Right lung (tissue), 5 donors: ENCODE data around the gene LURAP1L. TPM values are rescaled to one million over a fixed set of nuclear protein-coding genes. Genes with fewer than 3 reads are reported as not detected.

ENCODE experiments used
- DNase-seq, 2 donors: peaks; one replicate each; pipeline ENCODE4 v3.0.0-alpha.2; 2013
- polyA plus RNA-seq, 5 donors: library from polyadenylated mRNA; unstranded; fragments of 120-200 nt; gene quantifications; one replicate each; pipeline versions ENCODE4 v1.2.1 to v1.2.3, GENCODE V29; 2013; ENCODE audit warnings: inconsistent platforms in 1 of 5, low replicate concordance in 1 of 5; ENCODE audit not compliant: insufficient read length in 5 of 5, insufficient read depth in 1 of 5

Gene LURAP1L
- polyA plus RNA-seq, 5 donors = 54.0 to 78.3 (median 60.8) TPM

DNA sequence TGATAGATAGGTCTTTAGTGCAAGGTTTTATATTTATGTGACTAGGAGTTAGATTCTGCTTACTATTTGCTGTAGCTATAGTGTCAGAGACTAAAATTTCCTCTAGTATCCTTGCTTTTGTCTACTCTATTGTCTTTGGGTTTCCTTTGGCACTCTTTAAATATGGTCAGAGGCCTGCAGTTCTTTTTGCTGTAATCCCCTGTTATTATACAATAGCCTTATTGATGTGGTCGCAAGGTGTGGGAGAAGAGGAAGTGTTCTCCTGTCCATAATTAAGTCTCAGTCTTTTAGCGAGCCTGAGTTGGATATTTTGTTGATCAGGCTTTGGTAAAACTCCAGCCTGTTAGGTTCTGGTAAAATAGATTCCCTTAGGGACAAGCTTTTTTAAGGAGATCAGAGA, 34.9 kb downstream of the LURAP1L start:
- DNase-seq = no peak

DNA sequence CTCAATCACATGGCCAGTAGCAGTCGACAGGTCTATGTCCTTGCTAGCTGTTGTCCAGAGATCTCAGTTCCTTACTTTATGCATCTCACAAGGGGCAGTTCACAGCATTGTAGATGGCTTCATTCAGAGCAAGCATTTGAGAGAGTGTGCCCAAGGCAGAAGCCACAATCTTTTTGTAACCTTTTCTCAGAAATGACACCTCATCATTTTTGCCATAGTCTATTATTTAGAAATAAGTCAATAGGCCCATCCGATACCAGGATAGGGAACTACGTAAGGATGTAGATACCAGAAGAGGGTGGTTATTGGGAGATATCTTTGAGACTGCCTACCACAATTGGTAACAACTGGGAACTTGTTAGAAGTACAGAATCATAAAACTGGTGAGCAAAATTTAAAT, 37.1 kb downstream of the LURAP1L start:
- no peak for DNase-seq

DNA sequence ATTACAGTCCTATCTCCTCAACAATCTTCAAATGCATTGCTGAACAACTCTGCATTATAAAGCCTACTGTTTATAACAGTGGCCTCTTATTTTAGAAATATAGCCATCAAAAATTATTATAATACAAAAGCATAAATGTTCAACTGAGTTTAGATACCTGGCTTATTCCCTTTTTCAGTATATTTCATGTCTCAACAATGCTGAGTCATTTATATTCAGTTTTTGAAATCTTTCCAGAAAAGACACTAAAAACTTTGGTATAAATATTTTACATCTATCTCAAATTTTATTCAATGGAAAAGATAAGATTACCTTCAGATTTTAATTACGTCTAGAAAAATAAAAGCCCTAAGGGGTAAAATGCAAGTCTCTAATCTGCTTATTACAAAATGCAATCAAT, 37.9 kb downstream of the LURAP1L start:
- DNase-seq = no peak

DNA sequence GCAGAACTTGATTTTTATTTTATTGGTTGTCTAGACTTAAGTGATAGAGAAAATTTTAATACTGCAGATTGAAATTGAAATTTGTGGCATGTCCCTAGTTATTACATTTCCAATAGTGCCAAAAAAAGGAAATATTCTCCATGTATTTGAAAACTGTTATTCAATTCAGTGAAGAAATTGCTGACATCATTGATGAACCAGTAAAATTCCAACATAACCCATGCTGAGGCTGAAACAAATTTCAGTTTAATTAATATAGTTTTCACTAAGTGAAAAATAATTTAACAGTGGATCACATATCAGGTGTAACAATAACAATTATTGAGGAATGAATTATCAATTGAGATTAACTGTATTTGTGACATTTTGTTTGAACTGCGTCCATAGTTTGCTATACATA, 38.7 kb downstream of the LURAP1L start:
- DNase-seq = no peak

DNA sequence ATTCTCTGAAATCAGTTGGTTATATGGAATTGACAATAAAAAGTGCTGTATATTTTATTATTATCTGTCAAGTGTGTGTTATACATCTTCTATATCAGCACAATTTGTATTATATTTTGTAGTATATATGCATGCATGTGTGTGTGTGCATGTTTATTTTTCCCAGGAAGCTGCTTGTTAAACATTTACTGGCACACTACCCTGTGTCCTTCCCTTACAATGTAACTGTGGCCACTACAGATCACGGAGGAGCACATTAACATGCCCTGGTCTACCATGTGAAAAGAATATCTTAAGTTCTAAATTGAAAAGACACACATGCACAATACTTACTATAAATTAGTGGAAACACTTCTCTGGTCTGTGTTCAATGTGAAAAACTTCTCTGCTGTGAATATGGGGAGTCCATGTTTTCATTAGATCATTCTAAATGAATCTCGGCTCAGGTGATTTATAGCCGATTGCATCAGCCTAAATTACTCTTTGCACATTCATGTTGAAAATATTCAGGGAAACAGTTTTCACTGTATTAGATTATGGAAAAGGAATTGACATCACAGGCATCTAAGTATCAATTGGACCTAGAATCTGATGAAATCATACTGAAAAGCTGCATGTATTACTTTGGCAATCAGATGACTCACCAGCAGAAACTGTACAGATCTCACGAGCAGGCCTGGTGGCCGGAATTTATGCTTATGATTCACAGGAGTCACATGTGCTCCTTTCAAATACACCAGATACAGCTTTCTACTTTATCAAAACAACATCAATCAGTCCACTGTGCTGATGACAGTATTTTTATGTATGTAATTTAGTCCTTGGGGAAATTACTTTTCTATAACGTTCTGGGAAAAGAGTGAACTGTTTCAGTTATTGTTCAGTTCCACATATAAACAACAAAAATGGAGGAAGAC, 39.4 kb downstream of the LURAP1L start:
- peak; percentile 50 to 63 for DNase-seq

DNA sequence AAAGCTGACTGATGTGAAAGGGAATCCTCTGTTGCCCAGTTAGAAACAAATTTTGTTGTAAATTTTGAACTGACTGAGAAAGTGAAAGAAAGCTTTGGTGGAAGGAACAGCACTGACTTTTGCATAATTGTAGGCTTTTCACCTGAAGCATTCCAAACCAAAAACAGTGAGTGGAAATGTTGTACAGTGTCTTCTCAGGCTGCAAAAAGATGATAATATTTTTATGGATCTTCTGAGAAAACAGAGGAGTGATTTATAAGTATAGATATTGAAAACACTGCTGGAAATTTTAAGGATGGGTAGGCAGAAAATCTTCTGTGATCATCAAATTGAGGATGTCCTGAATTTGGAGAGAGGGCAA, 40.0 kb downstream of the LURAP1L start:
- no peak for DNase-seq

DNA sequence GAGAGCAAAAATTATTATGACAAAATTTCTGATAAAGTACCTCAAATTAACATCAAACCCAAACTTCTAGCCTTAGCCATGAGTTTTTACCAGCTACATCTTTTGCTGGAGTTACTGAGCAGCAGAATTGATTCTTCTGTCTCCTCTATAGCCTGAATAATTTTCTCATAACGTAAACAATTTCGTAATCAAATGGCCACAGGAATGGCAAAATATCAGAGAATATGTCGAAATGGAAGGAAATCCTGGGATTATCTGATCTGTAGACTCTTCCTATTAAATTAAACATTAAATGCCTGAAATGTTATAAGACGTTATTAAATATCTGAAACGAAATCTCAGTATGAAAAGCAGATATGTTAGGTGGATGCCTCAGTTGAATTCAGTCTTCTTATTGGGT, 41.1 kb downstream of the LURAP1L start:
- DNase-seq = peak in 1 of 2 donors; percentile 60

DNA sequence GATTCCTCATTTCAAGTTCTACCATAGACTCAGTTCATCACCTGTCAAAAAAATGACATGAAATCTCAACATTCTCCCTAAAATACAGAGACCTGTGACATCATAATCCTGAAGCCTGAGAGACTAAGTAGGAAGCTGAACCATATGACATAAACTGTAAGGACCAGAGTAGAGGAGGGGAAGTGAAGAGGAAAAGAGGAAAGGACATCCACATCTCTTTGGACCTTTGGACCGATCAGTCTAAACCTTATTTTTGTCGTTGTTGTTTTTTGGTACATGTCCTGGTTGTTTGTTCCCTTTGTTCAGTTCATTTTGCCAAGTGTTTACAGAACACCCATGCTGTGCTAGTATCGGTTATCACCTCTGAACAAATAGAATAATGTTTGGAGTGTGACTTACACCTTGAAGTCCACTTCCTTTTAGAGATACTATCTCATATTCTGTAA, 41.9 kb downstream of the LURAP1L start:
- no peak for DNase-seq

DNA sequence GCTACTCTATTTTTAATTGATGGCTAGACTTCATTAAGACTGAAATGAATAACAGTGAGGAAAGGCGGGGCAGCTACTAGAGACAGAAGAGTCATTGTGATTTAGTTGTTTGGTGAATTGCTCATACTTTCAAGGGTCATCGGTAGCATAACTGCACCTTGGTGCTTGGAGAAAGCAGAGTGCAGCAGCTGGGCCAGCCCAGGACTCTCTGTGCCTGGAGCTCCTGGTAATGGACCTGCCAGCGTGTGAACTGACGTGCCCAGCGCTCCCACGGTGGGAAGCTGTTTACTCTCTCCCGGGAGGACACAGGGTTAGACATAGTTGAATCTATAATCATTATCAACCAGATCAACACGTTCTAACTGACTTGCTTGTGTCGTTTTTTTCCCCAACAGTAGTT, 42.9 kb downstream of the LURAP1L start:
- DNase-seq = no peak

DNA sequence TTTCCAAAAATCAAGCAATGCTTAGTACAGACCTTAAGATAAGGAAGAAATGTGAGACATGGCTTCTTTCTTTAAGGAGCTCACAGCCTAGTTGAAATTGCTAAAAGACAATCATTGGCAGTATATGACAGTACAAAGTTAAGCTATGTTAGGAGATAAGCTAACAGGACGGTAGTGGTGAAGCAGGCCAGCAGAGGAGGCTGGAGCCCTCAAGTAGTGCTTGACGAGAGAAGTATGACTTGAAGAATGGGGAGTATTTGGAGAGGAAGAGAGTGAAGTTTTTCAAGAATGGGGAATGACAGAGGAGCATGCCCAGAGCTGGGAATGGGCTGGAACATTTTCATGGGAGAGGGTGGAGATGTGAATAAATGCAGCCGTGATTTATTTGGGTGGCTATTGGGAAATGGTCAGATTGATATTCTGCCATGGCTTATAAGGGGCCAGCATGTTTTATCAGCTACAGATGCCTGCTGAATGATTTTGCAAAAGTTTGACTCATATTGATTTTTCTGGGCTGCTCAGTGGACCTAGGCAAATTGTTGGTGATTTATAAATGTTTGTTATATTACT, 43.7 kb downstream of the LURAP1L start:
- DNase-seq = no peak

DNA sequence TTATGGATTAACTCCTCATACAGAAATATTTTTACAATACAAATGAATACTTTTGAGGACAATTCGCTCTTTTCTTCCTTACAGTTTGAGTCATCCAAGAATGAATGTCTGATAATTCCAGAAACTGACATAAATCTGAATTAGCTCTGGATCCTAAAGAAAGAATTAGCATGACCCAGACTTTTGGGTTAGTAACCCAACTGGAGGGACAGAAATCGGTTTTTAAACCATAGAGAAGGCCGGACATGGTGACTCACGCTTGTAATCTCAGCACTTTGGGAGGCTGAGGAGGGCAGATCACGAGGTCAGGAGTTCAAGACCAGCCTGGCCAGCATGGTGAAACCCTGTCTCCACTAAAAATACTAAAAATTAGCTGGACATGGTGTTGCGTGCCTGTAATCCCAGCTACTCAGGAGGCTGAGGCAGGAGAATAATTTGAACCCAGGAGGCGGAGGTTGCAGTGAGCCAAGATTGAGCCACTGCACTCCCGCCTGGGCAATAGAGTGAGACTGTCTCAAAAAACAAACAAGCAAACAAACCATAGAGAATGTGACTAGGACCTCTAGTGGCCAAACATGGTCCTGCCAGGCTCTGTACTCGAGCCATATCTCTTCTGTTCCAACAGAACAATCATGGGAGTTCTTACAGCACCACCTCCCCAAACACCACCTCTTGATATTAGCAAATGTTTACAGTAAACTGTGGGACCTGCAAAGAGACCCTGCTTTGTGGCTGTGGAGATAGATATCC, 44.8 kb downstream of the LURAP1L start:
- DNase-seq = no peak

DNA sequence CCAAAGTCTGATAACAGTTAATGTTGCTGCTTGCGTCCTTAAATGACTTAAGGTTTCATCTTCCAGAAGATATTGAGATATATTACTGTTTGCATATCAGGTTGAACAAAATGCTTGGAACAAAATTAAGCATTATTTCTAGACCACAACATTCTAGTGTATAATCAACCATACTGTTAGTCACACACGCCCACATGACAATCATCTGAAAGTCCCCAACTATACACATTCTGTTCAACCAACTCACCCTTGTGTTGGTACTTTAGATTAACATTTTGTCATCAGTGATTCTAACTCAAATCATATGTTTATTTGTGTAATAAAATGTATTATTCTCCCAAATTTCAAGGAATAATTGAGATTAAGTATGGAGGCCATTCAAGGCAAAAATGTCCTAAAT, 47.3 kb downstream of the LURAP1L start:
- no peak for DNase-seq

DNA sequence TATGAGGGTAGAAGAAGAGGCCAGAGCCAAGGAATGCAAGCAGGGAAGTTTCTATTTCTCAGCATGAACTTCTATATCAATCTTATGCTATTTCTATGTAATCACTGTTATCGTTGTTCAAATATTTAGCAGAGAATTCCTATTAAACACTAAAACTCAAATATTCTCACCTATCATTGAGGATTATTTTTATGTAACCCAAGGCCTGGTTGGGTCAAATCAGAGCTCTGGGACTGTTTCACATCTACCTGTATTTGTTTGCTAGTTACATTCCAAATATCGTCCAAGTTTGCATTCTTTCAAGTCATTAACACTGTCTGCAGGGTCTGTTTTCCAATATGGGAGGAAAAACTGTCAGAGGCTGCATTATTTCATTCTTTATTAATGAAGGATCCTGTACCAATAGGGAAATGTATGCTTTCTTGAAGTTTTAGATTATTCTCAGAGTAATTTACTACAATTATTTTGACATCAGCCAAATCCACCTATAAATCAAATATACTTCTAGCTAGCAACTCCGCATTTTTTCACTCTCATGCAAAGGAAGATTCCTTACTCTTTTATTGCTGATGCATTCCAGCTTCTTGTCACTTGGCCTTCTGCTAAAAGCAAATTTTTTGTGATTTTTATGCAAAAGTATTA, 52.2 kb downstream of the LURAP1L start:
- DNase-seq = no peak

DNA sequence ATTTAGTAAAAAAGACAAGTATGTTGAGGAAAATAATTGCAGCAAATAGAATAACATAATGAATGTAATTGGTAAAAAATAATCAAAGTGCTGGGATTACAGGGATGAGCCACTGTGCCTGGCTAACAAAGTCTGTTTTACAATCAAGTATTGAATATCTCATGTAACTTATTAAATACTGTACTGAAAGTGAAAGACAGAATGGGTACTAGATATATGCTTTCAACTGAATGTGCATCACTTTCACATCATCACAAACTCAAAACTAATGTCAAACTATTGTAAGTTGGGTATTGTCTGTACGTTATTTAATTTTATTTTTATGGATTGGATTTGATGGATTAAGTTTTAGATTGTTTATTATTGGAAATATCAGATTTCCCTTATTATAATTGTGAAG, 58.9 kb downstream of the LURAP1L start:
- no peak for DNase-seq

DNA sequence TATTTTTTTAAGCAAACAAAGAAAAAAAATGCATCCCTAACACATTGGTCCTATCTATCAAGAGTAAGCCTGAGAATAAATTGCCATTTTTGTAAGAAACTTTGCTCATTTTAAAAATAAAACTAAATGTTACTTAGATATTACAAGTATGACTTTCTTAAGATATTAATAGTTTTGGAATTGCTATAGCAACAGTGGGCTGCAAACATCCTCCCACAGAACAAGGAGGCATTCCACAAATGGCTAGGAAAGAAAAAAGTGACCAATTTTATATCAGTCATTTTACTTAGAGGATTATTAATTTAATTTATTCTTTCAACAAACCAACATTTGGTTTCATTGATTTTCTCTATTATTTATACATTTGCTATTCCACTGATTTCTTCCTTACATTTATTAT, 63.7 kb downstream of the LURAP1L start:
- no peak for DNase-seq

DNA sequence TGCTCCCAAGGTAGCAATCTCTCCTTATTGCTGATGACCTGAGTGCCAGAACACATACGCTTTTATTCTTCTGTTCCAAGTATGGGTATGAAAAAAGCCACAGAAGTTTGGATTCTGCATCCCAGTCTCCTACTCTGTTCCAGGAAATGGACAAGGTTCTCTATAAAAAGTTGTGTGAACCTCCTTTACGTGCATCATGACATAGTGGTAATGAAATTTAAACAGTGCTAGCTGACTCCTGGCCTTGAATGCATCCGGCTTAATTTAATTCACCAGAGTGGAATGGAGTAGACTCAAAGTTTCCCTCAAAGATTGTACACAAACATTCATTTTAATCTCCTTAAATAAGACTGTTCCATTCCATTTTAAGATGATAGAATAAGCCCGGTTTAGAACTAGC, 68.9 kb downstream of the LURAP1L start:
- DNase-seq = no peak

DNA sequence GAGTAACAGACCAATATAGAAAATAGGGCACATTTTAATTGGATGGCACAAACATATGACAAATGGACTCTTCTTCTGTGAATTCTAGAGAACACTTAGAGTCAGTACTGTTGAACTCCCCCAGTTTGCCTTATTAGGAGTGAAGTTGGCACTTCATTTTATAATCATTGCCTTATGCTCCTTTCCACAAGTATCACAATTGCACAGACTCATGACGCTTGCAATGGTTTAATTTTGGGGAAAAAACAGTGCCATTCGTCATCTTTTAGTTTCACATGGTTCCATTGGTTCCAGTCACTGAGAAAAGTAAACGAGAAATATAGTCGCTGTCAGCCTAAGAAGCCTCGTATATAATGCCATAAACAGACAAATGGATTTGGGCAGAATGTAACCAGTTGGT, 71.2 kb downstream of the LURAP1L start:
- DNase-seq = no peak

DNA sequence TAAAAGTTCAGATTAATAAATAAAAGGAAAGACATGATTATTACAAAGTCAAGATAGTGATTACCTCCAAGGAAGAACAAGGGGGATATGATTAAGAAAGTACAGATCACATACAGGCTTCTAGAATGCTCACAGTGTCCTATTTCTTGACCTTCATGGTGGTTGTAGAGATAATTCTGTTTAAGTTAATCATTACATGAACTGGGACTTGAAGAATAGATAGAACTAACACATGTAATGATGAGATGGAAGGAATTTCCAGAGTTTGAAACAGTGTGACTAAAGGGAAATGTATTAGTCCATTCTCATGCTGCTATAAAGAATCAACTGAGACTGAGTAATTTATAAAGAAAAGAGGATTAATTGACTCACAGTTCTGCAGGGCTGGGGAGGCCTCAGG, 72.7 kb downstream of the LURAP1L start:
- no peak for DNase-seq

DNA sequence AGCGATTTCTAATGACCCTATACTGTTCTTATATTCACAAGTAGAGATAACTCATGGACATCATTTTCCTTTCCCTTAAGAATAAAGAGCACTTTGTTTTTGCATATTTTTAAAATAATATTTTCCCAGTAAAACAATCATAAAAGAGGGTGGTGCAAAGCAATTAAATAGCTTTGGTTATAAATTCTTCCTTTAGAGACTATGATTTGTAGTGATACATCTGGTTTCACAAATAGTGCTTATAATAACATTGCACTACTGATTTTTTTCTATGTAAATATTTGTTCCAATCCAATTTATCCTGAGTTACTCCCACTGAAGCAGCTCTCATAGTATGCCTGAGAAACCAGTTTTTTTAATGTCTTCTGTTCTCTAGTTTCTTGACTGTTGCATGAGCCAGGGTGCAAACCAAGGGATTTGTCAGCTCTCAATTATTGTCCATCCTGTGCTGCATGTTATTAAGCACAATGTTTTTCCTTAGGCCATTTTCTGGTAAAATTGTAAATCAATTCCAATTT, 74.7 kb downstream of the LURAP1L start:
- no peak for DNase-seq

DNA sequence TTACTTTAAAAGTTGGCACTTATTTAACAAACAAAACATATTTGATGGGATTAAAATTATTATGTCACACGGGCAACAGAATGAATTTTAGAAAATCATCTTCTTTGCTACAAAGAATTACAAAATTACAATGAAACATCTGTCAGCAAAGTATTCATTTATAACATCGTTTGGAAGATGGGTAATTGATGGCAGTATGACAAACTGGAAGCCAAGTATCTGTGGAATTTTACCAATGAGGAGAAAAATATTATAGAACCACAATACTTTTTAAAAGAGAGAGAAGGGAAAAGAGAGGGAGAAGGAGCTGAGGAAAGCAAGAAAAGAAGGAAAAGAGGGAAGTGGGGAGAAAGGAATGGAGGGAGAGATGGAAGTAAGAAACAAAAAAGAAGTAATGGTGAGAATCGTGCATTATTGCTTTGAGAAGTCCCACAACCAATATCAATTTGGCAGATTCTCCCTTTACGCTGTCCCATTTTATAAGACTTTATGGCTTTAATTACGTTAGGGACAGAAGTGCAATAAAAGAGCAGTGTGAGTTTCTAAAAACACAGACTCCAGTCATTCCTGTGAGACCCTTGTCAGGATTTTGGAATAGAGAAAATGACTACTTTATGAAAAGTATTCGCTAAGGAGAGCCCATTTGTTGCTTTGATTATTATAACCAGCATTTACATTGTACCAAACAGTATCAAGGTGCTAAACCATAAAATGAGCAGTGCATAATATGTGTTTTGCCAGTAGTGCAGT, 76.7 kb downstream of the LURAP1L start:
- DNase-seq = no peak

DNA sequence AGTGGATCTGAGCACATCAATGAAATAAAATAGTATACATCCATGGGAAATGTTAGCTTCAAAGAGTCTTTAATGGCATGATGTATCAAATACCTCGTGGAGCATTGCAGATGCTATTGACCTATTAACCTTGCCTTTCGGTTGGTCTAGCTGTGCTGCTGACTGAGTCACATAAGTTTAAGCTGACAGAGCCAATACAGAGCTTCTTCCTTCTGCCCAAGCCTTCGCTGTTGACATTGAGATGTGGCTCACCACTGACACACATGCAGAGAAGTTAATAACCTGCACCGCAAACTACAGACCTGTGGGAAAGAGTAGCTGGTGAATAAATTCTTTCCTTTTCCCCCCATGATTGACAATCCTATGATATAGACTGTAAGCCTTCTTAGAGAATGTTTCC, 78.2 kb downstream of the LURAP1L start:
- DNase-seq = no peak
